ENCODE measurements around the gene TINAGL1.

TINAGL1 gene

DNA sequence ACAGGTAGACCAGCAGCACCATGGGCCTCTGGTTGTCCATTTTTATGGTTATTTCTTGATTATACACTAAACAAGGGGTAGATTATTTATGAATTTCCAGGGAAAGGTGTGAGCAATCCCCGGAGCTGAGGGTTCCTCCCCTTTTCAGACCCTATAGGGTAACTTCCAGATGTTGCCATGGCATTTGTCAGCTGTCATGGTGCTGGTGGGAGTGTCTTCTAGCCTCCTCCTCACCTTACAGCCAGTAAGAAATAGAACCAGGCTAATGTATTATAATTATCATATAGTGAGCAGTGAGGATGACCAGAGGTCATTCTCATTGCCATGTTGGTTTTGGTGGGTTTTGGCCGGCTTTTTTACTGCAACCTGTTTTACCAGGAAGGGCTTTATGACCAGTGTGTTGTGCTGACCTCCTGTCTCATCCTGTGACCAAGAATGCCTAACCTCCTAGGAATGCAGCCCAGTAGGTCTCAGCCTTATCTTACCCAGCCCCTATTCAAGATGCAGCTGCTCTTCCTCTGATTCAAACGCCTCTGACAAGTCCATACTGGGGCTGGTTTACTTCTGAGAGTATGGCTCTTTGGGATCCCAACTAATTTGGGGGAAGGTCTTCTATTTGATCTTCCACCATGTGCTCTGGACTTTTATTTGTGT lies 13.5 kb upstream of the TINAGL1 start:
- no peak for DNase-seq (ENCODE audit: low read depth, low spot score)
- Histone ChIP-seq H3K4me3 (no peak overlapping the region), H3K36me3 (ENCODE audit: insufficient read depth, low read length) (no peaks in the 10 kb centered on the region), H3K27ac (no peak overlapping the region), H3K9ac (ENCODE audit: insufficient read length) (no peak overlapping the region), H3K9me3 (ENCODE audit: low read depth, low read length) (0 out of 2 replicates have a peak, but pooled peaks cover 3% of the 10 kb centered on the region)
- TF ChIP-seq FOXP2 (optimal IDR thresholded peaks at IDR 0.05; ENCODE audit: control extremely low read depth, extremely low read length, insufficient read depth) (no peak), EZH2 (IDR thresholded peaks at IDR 0.05) (no peak), POLR2AphosphoS5 (IDR thresholded peaks at IDR 0.05; ENCODE audit: borderline replicate concordance, low read depth, low read length) (no peak)

DNA sequence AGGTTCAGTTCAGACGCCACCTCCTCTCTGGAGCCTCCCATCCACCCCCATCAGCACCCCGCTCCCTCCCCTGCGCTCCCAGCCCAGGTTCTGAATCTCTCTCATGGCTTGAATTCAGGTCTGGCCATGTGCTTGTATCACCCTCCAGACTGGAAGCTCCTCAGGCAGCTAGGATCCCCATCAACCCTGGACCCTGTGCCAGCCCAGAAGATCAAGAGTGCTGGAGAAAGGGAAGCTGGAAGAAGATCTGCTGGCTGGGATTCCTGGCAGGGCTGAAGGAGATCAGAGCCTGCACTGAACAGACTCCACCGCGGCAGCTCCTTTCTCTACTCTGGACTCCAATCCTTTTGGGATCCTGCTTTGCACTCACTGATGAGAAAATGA lies 11.7 kb upstream of the TINAGL1 start:
- Histone ChIP-seq H3K27ac (no peak overlapping the region), H3K9me3 (ENCODE audit: low read depth, low read length) (0 out of 2 replicates have a peak, but pooled peaks cover 3% of the 10 kb centered on the region), H3K9ac (ENCODE audit: insufficient read length) (no peak overlapping the region), H3K36me3 (ENCODE audit: insufficient read depth, low read length) (no peaks in the 10 kb centered on the region), H3K4me3 (no peak overlapping the region)
- TF ChIP-seq POLR2AphosphoS5 (IDR thresholded peaks at IDR 0.05; ENCODE audit: borderline replicate concordance, low read depth, low read length) = no peak
- no peak for TF ChIP-seq EZH2 (IDR thresholded peaks at IDR 0.05)
- TF ChIP-seq FOXP2 (optimal IDR thresholded peaks at IDR 0.05; ENCODE audit: control extremely low read depth, extremely low read length, insufficient read depth) = no peak
- no peak for DNase-seq (ENCODE audit: low read depth, low spot score)

DNA sequence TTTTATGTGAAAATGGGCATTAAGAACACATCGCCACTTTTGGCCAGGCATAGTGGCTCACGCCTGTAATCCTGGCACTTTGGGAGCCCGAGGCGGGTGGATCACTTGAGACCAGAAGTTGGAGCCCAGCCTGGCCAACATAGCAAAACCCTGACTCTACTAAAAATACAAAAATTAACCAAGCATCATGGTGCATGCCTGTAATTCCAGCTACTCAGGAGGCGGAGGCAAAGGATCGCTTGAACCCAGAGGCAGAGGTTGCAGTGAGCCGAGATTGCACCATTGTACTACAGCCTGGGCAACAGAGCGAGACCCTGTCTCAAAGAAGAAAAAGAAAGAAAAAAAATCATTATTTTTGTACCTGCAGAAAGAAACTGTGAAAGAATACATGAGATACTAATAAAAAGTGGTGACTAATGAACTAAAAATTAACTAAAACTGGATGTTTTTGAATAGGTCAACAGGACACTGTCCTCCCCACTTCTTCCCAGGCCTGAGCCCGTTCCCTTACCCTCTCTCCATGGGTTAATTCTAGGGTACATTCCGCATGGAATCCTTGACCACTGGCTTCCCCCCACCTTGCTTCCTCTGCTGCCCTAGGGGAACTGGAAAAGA lies 8.3 kb upstream of the TINAGL1 start:
- no peak for DNase-seq (ENCODE audit: low read depth, low spot score)

DNA sequence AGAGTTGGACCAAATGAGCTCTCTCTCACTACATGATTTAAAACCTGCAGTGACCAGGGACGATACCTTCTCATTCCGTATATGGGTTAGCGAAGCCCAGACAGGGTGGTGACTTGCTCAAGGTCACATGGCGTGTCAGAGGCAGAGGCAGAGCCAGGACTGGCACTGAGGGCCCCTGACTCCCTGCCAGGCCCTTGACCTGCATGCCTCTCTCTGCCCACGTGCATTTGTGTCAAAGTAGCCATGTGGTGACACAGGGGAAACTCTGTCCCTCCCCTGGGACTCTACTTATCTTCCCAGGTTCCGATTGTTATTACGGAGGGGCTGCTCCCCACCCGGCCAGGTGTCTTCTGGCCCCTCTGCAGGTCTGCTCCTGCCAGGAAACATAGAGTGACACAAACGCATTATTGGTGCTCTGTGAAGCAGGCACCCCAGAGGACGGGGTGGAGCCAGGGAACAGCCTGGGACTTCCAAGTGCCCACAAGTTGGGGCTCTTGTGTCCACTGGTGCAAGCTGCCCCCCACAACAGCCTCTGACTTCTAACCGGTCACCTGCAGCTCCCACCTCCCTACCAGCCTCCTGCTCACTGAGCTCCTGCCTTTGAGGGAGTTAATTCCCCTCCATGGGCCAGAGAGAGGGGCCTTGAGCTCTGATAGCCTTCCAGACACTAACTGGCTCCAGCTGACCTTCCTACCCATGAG lies 7.3 kb upstream of the TINAGL1 start:
- Histone ChIP-seq H3K9me3 (ENCODE audit: low read depth, low read length) (no peaks in the 10 kb centered on the region), H3K36me3 (ENCODE audit: insufficient read depth, low read length) (no peaks in the 10 kb centered on the region), H3K27ac (no peak overlapping the region), H3K4me3 (no peak overlapping the region), H3K9ac (ENCODE audit: insufficient read length) (no peak overlapping the region)
- DNase-seq (ENCODE audit: low read depth, low spot score) = no peak
- TF ChIP-seq FOXP2 (optimal IDR thresholded peaks at IDR 0.05; ENCODE audit: control extremely low read depth, extremely low read length, insufficient read depth) = no peak
- no peak for TF ChIP-seq POLR2AphosphoS5 (IDR thresholded peaks at IDR 0.05; ENCODE audit: borderline replicate concordance, low read depth, low read length)
- TF ChIP-seq EZH2 (IDR thresholded peaks at IDR 0.05) = no peak

More for the DNA sequence above, 8.3 kb upstream of the TINAGL1 start:
- H3K9me3 ChIP-seq (ENCODE audit: low read depth, low read length) = no peaks in the 10 kb centered on the region
- H3K27ac ChIP-seq = no peak overlapping the region
- TF ChIP-seq FOXP2 (optimal IDR thresholded peaks at IDR 0.05; ENCODE audit: control extremely low read depth, extremely low read length, insufficient read depth) (no peak), POLR2AphosphoS5 (IDR thresholded peaks at IDR 0.05; ENCODE audit: borderline replicate concordance, low read depth, low read length) (no peak), EZH2 (IDR thresholded peaks at IDR 0.05) (no peak)
- no peaks in the 10 kb centered on the region for H3K36me3 ChIP-seq (ENCODE audit: insufficient read depth, low read length)
- H3K4me3 ChIP-seq = no peak overlapping the region
- H3K9ac ChIP-seq (ENCODE audit: insufficient read length) = no peak overlapping the region

DNA sequence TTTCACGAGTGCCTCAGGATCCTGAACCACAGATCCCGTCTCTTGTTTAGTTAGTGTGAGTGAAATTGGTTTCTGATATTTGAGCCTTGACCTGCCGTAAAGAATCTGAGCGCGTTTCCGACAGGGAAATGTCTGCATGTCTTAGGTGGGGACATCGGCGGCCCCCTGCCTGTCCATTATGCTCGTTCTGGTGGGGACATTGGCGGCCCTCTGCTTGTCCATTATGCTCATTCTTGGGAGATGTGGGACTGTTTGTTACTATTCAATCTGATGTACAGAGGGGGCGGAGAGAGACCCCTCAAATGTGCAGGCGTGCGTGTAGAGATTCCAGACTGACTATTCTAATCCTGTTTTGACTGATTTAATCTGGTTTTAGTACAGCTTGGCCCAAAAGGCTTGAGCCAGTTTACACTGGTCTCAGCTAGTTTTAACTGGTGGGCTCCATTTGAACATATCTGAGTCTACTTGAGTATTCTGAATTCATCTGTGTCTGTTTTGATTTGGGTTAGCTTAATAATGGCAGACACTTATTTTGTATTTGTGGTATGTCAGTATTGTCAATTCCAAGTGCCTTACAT lies 6.6 kb upstream of the TINAGL1 start:
- Histone ChIP-seq H3K9me3 (ENCODE audit: low read depth, low read length) (no peaks in the 10 kb centered on the region), H3K36me3 (ENCODE audit: insufficient read depth, low read length) (no peaks in the 10 kb centered on the region), H3K27ac (no peak overlapping the region), H3K9ac (ENCODE audit: insufficient read length) (no peak overlapping the region), H3K4me3 (no peak overlapping the region)
- DNase-seq (ENCODE audit: low read depth, low spot score) = no peak
- no peak for TF ChIP-seq EZH2 (IDR thresholded peaks at IDR 0.05)
- TF ChIP-seq FOXP2 (optimal IDR thresholded peaks at IDR 0.05; ENCODE audit: control extremely low read depth, extremely low read length, insufficient read depth) = no peak
- no peak for TF ChIP-seq POLR2AphosphoS5 (IDR thresholded peaks at IDR 0.05; ENCODE audit: borderline replicate concordance, low read depth, low read length)

DNA sequence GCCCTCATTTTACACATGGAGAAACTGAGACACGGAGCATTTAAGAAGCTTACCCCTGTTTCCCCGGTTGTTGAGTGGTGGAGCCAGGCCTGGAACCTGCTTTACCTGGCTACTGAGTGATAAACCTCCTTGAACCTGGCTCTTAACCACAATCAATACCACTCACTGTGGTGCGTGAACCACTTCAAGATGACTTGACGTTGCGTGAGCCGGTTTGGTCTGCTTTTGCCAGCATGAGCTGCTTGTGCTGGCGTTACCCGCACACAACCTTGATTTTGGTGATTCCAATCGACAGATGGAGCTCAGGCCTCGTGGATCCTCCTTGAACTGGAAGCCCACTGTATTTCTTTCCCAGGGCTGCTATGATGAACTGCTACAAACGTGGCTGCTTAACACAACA lies 6.1 kb upstream of the TINAGL1 start:
- H3K27ac ChIP-seq = no peak overlapping the region
- no peak overlapping the region for H3K4me3 ChIP-seq
- TF ChIP-seq EZH2 (IDR thresholded peaks at IDR 0.05) (no peak), POLR2AphosphoS5 (IDR thresholded peaks at IDR 0.05; ENCODE audit: borderline replicate concordance, low read depth, low read length) (no peak)
- no peak overlapping the region for H3K9ac ChIP-seq (ENCODE audit: insufficient read length)
- no peak for DNase-seq (ENCODE audit: low read depth, low spot score)
- H3K36me3 ChIP-seq (ENCODE audit: insufficient read depth, low read length) = no peaks in the 10 kb centered on the region
- no peaks in the 10 kb centered on the region for H3K9me3 ChIP-seq (ENCODE audit: low read depth, low read length)

DNA sequence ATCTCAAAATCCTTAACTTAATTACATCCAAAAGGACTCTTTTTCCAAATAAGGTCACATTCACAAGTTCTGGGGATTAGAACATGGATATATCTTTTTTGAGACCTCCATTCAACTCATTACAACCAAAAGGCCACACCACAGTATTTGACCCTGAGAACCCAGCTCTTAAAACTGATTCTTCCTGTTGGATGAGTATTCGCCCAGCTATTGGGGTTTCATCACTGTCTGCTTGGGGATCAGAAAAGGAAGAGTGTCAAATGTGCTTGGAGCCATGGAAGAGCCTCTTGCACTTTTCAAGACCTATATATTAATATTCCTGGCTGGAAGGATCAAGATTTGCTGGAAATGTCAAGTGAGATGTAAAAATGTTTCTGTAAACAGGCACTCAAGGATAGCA lies 5.4 kb upstream of the TINAGL1 start:
- Histone ChIP-seq H3K27ac (no peak overlapping the region), H3K4me3 (no peak overlapping the region)
- no peak for DNase-seq (ENCODE audit: low read depth, low spot score)

More for the DNA sequence above, 5.4 kb upstream of the TINAGL1 start:
- H3K9me3 ChIP-seq (ENCODE audit: low read depth, low read length) = no peaks in the 10 kb centered on the region
- H3K36me3 ChIP-seq (ENCODE audit: insufficient read depth, low read length) = no peaks in the 10 kb centered on the region
- TF ChIP-seq FOXP2 (optimal IDR thresholded peaks at IDR 0.05; ENCODE audit: control extremely low read depth, extremely low read length, insufficient read depth) (no peak), EZH2 (IDR thresholded peaks at IDR 0.05) (no peak), POLR2AphosphoS5 (IDR thresholded peaks at IDR 0.05; ENCODE audit: borderline replicate concordance, low read depth, low read length) (no peak)
- no peak overlapping the region for H3K9ac ChIP-seq (ENCODE audit: insufficient read length)
